IMR-90 (cell line): ENCODE data around the gene EMSY. TPM values are rescaled to one million over a fixed set of nuclear protein-coding genes. Genes with fewer than 3 reads are reported as not detected.

Experiments
- ATAC-seq: fragments of 200-7000 bp; cut with Tn5 transposase; 2 replicates; pipeline ENCODE4 v1.9.1; 2020; ENCODE audit warnings: low read depth, mild to moderate bottlenecking, moderate library complexity
- BruUV-seq: library from RNA; stranded (reverse); fragments of 400-500 nt; replicated peaks from 2 replicates; lab custom pipeline; 2021; lab: Mats Ljungman, UMichigan
- CTCF ChIA-PET: fragments of 300-600 bp; formaldehyde crosslinking; extraction: SDS; loops from one replicate; lab custom pipeline; 2021; ENCODE audit warnings: antibody characterized with exemption; lab: Yijun Ruan, JAX
- POLR2A ChIA-PET: fragments of 300-600 bp; sonication (Branson Sonifier 250); formaldehyde crosslinking; loops from one replicate; lab custom pipeline; 2022; ENCODE audit warnings: antibody characterized with exemption; ENCODE audit not compliant: unreplicated experiment; lab: Charles Lee
- DNase-seq: peaks from one replicate; pipeline ENCODE4 v3.0.0; 2013
- H2AFZ ChIP-seq: replicated peaks from 2 replicates; pipeline ENCODE3; 2013; ENCODE audit warnings: low read length, mild to moderate bottlenecking; ENCODE audit not compliant: poor library complexity
- H2AK5ac ChIP-seq: 2 replicates; pipeline ENCODE4 v1.6.1; 2013; ENCODE audit warnings: low read depth, low read length, inconsistent platforms
- H2AK9ac ChIP-seq: replicated peaks from 2 replicates; pipeline ENCODE3; 2013; ENCODE audit warnings: mild to moderate bottlenecking, low read depth, low read length, moderate library complexity; ENCODE audit not compliant: poor library complexity
- H2BK120ac ChIP-seq: 2 replicates; pipeline ENCODE4 v1.6.1; 2013; ENCODE audit warnings: low read depth, low read length, inconsistent platforms
- H2BK15ac ChIP-seq: 3 replicates; pipeline ENCODE4 v1.6.1; 2013; ENCODE audit warnings: low read depth, low read length, inconsistent platforms
- H2BK20ac ChIP-seq: 2 replicates; pipeline ENCODE4 v1.6.1; 2013; ENCODE audit warnings: low read depth, mild to moderate bottlenecking, inconsistent platforms, low read length, moderate library complexity
- H2BK5ac ChIP-seq: 2 replicates; pipeline ENCODE4 v1.6.1; 2013; ENCODE audit warnings: mild to moderate bottlenecking, low read depth, low read length, inconsistent platforms; ENCODE audit not compliant: poor library complexity, severe bottlenecking
- H3K14ac ChIP-seq: replicated peaks from 2 replicates; pipeline ENCODE4 v1.6.1; 2013; ENCODE audit warnings: low read depth, low read length, inconsistent platforms
- H3K18ac ChIP-seq: 2 replicates; pipeline ENCODE4 v1.6.1; 2013; ENCODE audit warnings: low read depth, low read length, control low read depth
- H3K23ac ChIP-seq: 2 replicates; pipeline ENCODE4 v1.6.1; 2013; ENCODE audit warnings: low read depth, low read length, inconsistent platforms
- H3K27ac ChIP-seq: 2 replicates; pipeline ENCODE4 v1.5.1; 2013; ENCODE audit warnings: mild to moderate bottlenecking, control low read depth, low read length; ENCODE audit not compliant: insufficient read depth
- H3K27me3 ChIP-seq: 2 replicates; pipeline ENCODE4 v1.6.1; 2013; ENCODE audit warnings: low read length; ENCODE audit not compliant: control insufficient read depth, insufficient read depth
- H3K36me3 ChIP-seq: 2 replicates; pipeline ENCODE4 v1.6.1; 2013; ENCODE audit warnings: low read length, mixed read lengths; ENCODE audit not compliant: control insufficient read depth, insufficient read depth
- H3K4ac ChIP-seq: 2 replicates; pipeline ENCODE4 v1.6.1; 2013; ENCODE audit warnings: low read depth, low read length, inconsistent platforms
- H3K4me1 ChIP-seq: 2 replicates; pipeline ENCODE4 v1.6.1; 2013; ENCODE audit warnings: low read length, mixed read lengths; ENCODE audit not compliant: control insufficient read depth, insufficient read depth
- H3K4me2 ChIP-seq: 2 replicates; pipeline ENCODE4 v1.6.1; 2013; ENCODE audit warnings: low read depth, mild to moderate bottlenecking, control low read depth, low read length, moderate library complexity
- H3K4me3 ChIP-seq: 2 replicates; pipeline ENCODE4 v1.5.1; 2013; ENCODE audit warnings: low read depth, mild to moderate bottlenecking, control low read depth, low read length, moderate library complexity; ENCODE audit not compliant: insufficient read depth
- H3K56ac ChIP-seq: 2 replicates; pipeline ENCODE4 v1.6.1; 2013; ENCODE audit warnings: low read length, inconsistent platforms; ENCODE audit not compliant: insufficient read depth; ENCODE audit errors: extremely low read depth
- H3K79me1 ChIP-seq, 2 experiments: 2 replicates each; pipeline ENCODE4 v1.6.1; 2013; ENCODE audit warnings: low read length in 2 of 2, inconsistent platforms in 1 of 2, low read depth in 1 of 2
- H3K9ac ChIP-seq: 2 replicates; pipeline ENCODE4 v1.6.1; 2013; ENCODE audit warnings: low read depth, low read length, control low read depth
- H3K9me1 ChIP-seq: 2 replicates; pipeline ENCODE4 v1.6.1; 2013; ENCODE audit warnings: low read length, inconsistent platforms; ENCODE audit not compliant: insufficient read depth
- H3K9me3 ChIP-seq: 2 replicates; pipeline ENCODE4 v1.6.1; 2013; ENCODE audit warnings: low read length; ENCODE audit not compliant: control insufficient read depth, insufficient read depth
- H4K20me1 ChIP-seq: 2 replicates; pipeline ENCODE4 v1.6.1; 2013; ENCODE audit warnings: low read length, inconsistent platforms; ENCODE audit not compliant: insufficient read depth
- H4K5ac ChIP-seq: 2 replicates; pipeline ENCODE4 v1.6.1; 2013; ENCODE audit warnings: mild to moderate bottlenecking, low read depth, low read length, control low read depth
- H4K8ac ChIP-seq, 2 experiments: 2 replicates each; pipeline ENCODE4 v1.6.1; 2013; ENCODE audit warnings: low read depth in 2 of 2, low read length in 2 of 2, control low read depth in 1 of 2, inconsistent platforms in 1 of 2
- H4K91ac ChIP-seq: 2 replicates; pipeline ENCODE4 v1.6.1; 2013; ENCODE audit warnings: low read depth, low read length, inconsistent platforms; ENCODE audit not compliant: insufficient read depth
- CTCF ChIP-seq: conservative IDR thresholded peaks from 2 replicates; pipeline ENCODE4 v1.5.1; 2012; ENCODE audit warnings: mild to moderate bottlenecking, low read depth, low read length, improper control_type of control experiment
- FOS ChIP-seq: fragments of 150-350 bp; IDR thresholded peaks from 2 replicates; pipeline ENCODE4 v1.6.1; 2016; ENCODE audit warnings: low read depth, low read length
- MAZ ChIP-seq: IDR thresholded peaks from 2 replicates; pipeline ENCODE4 v1.6.1; 2012; ENCODE audit warnings: low read depth, mild to moderate bottlenecking, low read length, improper control_type of control experiment, moderate library complexity, borderline replicate concordance
- MXI1 ChIP-seq: IDR thresholded peaks from 2 replicates; pipeline ENCODE4 v1.6.1; 2012; ENCODE audit warnings: low read depth, mild to moderate bottlenecking, low read length, moderate library complexity, borderline replicate concordance
- RCOR1 ChIP-seq: IDR thresholded peaks from 2 replicates; pipeline ENCODE4 v1.6.1; 2012; ENCODE audit warnings: mild to moderate bottlenecking, low read length, improper control_type of control experiment; ENCODE audit not compliant: insufficient replicate concordance
- RFX5 ChIP-seq: IDR thresholded peaks from 2 replicates; pipeline ENCODE4 v1.8.0; 2012; ENCODE audit warnings: low read depth, mild to moderate bottlenecking, low read length, moderate library complexity
- WGBS, 2 experiments: methylation state at CpG; one replicate each; pipeline versions ENCODE4 v1.1.5 to v1.1.7; 2013; ENCODE audit warnings: missing lambda C conversion rate in 2 of 2; ENCODE audit not compliant: insufficient read length in 1 of 2; ENCODE audit errors: extremely low coverage in 2 of 2; 5-methylcytosine and 5-hydroxymethylcytosine counted together
- dilution Hi-C: fragments of 300-500 bp; cut with HindIII; formaldehyde crosslinking; loops from one replicate; pipeline ENCODE4 v1.14.3; 2018; ENCODE audit warnings: low sequenced_read_pairs; ENCODE audit not compliant: unreplicated experiment
- in situ Hi-C: fragments of 300-500 bp; cut with MboI; formaldehyde crosslinking; loops from 3 replicates; pipeline ENCODE4 v1.14.3; 2019; ENCODE audit warnings: low sequenced_read_pairs, inconsistent platforms, mixed read lengths
- intact Hi-C: fragments of 100-400 bp; cut with micrococcal nuclease; formaldehyde crosslinking; loops from 2 replicates; pipeline ENCODE4 v1.10.0; 2022
- polyA plus RNA-seq, 3 experiments: library from polyadenylated mRNA; depleted of rRNA; stranded (reverse); fragments of >200 nt; gene quantifications; 2 replicates each; pipeline ENCODE4 v1.2.3, GENCODE V29; 2012; ENCODE audit warnings: low replicate concordance in 1 of 3
- total RNA-seq: library from RNA; depleted of rRNA; stranded (reverse); fragments of >200 nt; gene quantifications from 2 replicates; pipeline ENCODE4 v1.2.3, GENCODE V29; 2012
- TF ChIP-seq, protein P1 (sequence below): fragments of 150-350 bp; IDR thresholded peaks from 2 replicates; pipeline ENCODE4 v1.6.1; 2016; ENCODE audit warnings: low read depth, mild to moderate bottlenecking, low read length, moderate library complexity, borderline replicate concordance
- TF ChIP-seq, protein P2 (sequence below): fragments of 150-350 bp; IDR thresholded peaks from 2 replicates; pipeline ENCODE4 v1.6.1; 2017; ENCODE audit warnings: mild to moderate bottlenecking, antibody characterized with exemption, low read length, low read depth

The EMSY gene
- total and polyA plus RNA-seq, 2 of the 4 experiments (the other 2 are of a cell fraction) = 14.1 to 22.0 TPM

- no peak overlapping the region for H3K4ac ChIP-seq
- CTCF ChIA-PET = no interaction called here
- dilution Hi-C loops = no loop called here
These were observed 35.4 kb downstream of the EMSY start for GRCh38 chr11:76480241-76480640.

More at GRCh38 chr11:76480241-76480640, 35.4 kb downstream of the EMSY start:
- Histone ChIP-seq H3K9ac (no peak overlapping the region), H4K20me1 (no peaks in the 10 kb centered on the region), H3K27ac (no peak overlapping the region), H3K4me2 (no peak overlapping the region), H3K27me3 (no peaks in the 10 kb centered on the region), H3K4me1 (no peaks in the 10 kb centered on the region), H3K4me3 (no peak overlapping the region), H3K79me1 (peaks cover 12 to 19% of the 10 kb centered on the region in 2 experiments), H4K5ac (no peak overlapping the region), H2BK20ac (no peak overlapping the region), H3K23ac (no peak overlapping the region), H4K8ac (no peak overlapping the region), H4K91ac (no peak overlapping the region), H2BK120ac (no peak overlapping the region), H3K36me3 (peaks cover 11% of the 10 kb centered on the region), H3K56ac (no peak overlapping the region), H2BK5ac (no peak overlapping the region), H2AFZ (no peak overlapping the region), H2AK5ac (no peak overlapping the region), H2BK15ac (no peak overlapping the region), H3K18ac (no peak overlapping the region), H3K9me3 (no peaks in the 10 kb centered on the region), H3K9me1 (peaks cover 2% of the 10 kb centered on the region; the same call in 1 of the 2 replicates), H3K14ac (no peak overlapping the region), H2AK9ac (no peak overlapping the region)
- POLR2A ChIA-PET = no interaction called here
- DNase-seq = no peak
- in situ Hi-C loops (no loop called here), intact Hi-C loops (no loop called here)
- no TSS peak for BruUV-seq
- no peak for ATAC-seq
- WGBS, 2 experiments = 100% methylated on average over 1 of the region's 3 CpGs; no CpG with 5 or more reads in 1 of the 2 experiments
- TF ChIP-seq CTCF (no peak), FOS (no peak), MXI1 (no peak), MAZ (no peak), RFX5 (no peak), RCOR1 (no peak)
- TF ChIP-seq, protein P1, sequence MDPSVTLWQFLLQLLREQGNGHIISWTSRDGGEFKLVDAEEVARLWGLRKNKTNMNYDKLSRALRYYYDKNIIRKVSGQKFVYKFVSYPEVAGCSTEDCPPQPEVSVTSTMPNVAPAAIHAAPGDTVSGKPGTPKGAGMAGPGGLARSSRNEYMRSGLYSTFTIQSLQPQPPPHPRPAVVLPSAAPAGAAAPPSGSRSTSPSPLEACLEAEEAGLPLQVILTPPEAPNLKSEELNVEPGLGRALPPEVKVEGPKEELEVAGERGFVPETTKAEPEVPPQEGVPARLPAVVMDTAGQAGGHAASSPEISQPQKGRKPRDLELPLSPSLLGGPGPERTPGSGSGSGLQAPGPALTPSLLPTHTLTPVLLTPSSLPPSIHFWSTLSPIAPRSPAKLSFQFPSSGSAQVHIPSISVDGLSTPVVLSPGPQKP = no peak
- TF ChIP-seq, protein P2, sequence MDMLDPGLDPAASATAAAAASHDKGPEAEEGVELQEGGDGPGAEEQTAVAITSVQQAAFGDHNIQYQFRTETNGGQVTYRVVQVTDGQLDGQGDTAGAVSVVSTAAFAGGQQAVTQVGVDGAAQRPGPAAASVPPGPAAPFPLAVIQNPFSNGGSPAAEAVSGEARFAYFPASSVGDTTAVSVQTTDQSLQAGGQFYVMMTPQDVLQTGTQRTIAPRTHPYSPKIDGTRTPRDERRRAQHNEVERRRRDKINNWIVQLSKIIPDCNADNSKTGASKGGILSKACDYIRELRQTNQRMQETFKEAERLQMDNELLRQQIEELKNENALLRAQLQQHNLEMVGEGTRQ = no peak
